Stimulated activated CD4-positive, alpha-beta T cell treated with anti-CD3 and anti-CD28 coated beads, TNF-alpha, amount 100 ng/mL, for 24 hours (primary cell): ENCODE results near the gene FCGR3B.
"Not testable (repeated sequence)": the region's sequence is repeated elsewhere in the genome, so short reads cannot be mapped to it uniquely, and the experiment has no call there.

ENCODE experiments used
- DNase-seq, 3 experiments: peaks; one replicate each; pipeline ENCODE4 v3.0.0-alpha.2; 2020; ENCODE audit warnings: low read depth in 3 of 3

FCGR3B gene

GRCh38 chr1:161631076-161631475, at the start of gene FCGR3B:
TSS of gene FCGR3B (minus strand) at chr1:161631176. CDS start at chr1:161631094, 82 bp downstream.
- no peak for DNase-seq

- DNase-seq: no peak
These were observed 47.5 kb upstream of the FCGR3B start for GRCh38 chr1:161678500-161678899.

GRCh38 chr1:161676958-161677689, 46.1 kb upstream of the FCGR3B start:
- no peak for DNase-seq

GRCh38 chr1:161676441-161676840, 45.5 kb upstream of the FCGR3B start:
- no peak for DNase-seq

GRCh38 chr1:161674908-161675307, 43.9 kb upstream of the FCGR3B start:
- not testable (repeated sequence) for DNase-seq

GRCh38 chr1:161674447-161674846, 43.5 kb upstream of the FCGR3B start:
- not testable (repeated sequence) for DNase-seq

GRCh38 chr1:161673437-161673836, 42.5 kb upstream of the FCGR3B start:
- not testable (repeated sequence) for DNase-seq

GRCh38 chr1:161671045-161672020, 40.4 kb upstream of the FCGR3B start:
- DNase-seq: not testable (repeated sequence)

- DNase-seq: not testable (repeated sequence)
These were observed 33.7 kb upstream of the FCGR3B start for GRCh38 chr1:161664689-161665088.

GRCh38 chr1:161663569-161663968, 32.6 kb upstream of the FCGR3B start:
- not testable (repeated sequence) for DNase-seq

- not testable (repeated sequence) for DNase-seq
These were observed 31.8 kb upstream of the FCGR3B start, which contains the start of gene FCGR2B for GRCh38 chr1:161662684-161663339. TSS of gene FCGR2B (plus strand) at chr1:161663143. CDS start at chr1:161663242, 99 bp downstream.

- DNase-seq: not testable (repeated sequence)
These were observed 30.8 kb upstream of the FCGR3B start for GRCh38 chr1:161661660-161662311.

GRCh38 chr1:161658524-161658923, 27.5 kb upstream of the FCGR3B start:
- DNase-seq: not testable (repeated sequence)

GRCh38 chr1:161653971-161654370, 23.0 kb upstream of the FCGR3B start:
- DNase-seq: not testable (repeated sequence)

GRCh38 chr1:161653541-161653940, 22.6 kb upstream of the FCGR3B start:
- not testable (repeated sequence) for DNase-seq

- not testable (repeated sequence) for DNase-seq
These were observed 16.8 kb upstream of the FCGR3B start for GRCh38 chr1:161647507-161648360.

GRCh38 chr1:161644855-161645254, 13.9 kb upstream of the FCGR3B start:
- not testable (repeated sequence) for DNase-seq

- not testable (repeated sequence) for DNase-seq
These were observed 12.7 kb upstream of the FCGR3B start for GRCh38 chr1:161643481-161644208.

GRCh38 chr1:161642697-161643096, 11.7 kb upstream of the FCGR3B start:
- DNase-seq: not testable (repeated sequence)
